SH-SY5Y (cell line): ENCODE results near the gene ITGAX.

Experiments used
- GATA2 ChIP-seq: IDR thresholded peaks from 2 replicates; pipeline ENCODE4 v1.6.1; 2011; ENCODE audit warnings: mild to moderate bottlenecking, low read depth, low read length
- GATA3 ChIP-seq: IDR thresholded peaks from 2 replicates; pipeline ENCODE4 v1.6.1; 2011; ENCODE audit warnings: low read depth, mild to moderate bottlenecking, low read length, moderate library complexity

DNA sequence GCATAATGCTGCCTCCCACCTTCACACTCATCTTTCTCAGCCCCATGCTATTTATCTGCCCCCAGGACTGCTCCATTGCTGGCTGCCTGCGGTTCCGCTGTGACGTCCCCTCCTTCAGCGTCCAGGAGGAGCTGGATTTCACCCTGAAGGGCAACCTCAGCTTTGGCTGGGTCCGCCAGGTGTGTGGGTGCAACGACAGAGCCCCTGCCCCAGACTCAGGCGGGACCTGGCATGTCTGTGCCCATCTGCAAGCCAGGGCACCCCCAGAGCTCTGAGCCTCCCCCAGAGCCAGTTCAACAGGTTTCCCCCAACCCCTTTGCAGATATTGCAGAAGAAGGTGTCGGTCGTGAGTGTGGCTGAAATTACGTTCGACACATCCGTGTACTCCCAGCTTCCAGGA lies 25.2 kb downstream of the ITGAX start:
- TF ChIP-seq GATA3: no peak
- no peak for TF ChIP-seq GATA2
